GM12892 (cell line): Measurements from ENCODE around the gene GOLGA8O.
"Not testable (repeated sequence)": the region's sequence is repeated elsewhere in the genome, so short reads cannot be mapped to it uniquely, and the experiment has no call there.

ENCODE experiments used
- POLR2A ChIP-seq: IDR thresholded peaks from 2 replicates; pipeline ENCODE4 v1.6.1; 2011; ENCODE audit warnings: low read depth, low read length, control low read depth
- POLR2AphosphoS5 ChIP-seq: IDR thresholded peaks from 2 replicates; pipeline ENCODE4 v1.6.1; 2011; ENCODE audit warnings: low read depth, low read length, control low read depth
- TAF1 ChIP-seq: IDR thresholded peaks from 2 replicates; pipeline ENCODE4 v1.6.1; 2011; ENCODE audit warnings: low read depth, mild to moderate bottlenecking, control low read depth, low read length, borderline replicate concordance

DNA sequence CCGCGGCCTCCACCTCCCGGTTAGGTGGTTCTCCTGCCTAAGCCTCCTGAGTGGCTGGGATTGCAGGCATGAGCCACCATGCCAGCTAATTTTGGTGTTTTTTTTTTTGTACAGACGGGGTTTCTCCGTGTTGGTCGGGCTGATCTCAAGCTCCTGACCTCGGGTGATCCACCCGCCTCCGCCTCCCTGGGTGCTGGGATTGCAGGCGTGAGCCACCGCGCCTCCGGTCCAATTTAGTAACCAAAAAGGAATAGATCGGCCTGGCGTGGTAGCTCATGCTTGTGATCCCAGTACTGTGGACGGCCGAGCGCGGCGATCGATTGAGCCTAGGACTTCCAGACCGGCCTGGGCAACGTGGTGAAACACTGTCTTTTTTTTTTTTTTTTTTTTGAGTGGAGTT is 12.6 kb upstream of the GOLGA8O start:
- not testable (repeated sequence) for TF ChIP-seq TAF1, POLR2AphosphoS5, POLR2A
